Kidney glomerular epithelial cell (primary cell): Measurements from ENCODE around the gene RAB32.
A peak's percentile ranks its signal among the peaks of the same experiment; 100 is the strongest.
"Not testable (repeated sequence)": the region's sequence is repeated elsewhere in the genome, so short reads cannot be mapped to it uniquely, and the experiment has no call there.

Experiments used
- DNase-seq: peaks from one replicate; lab custom pipeline; 2025; lab: John Stamatoyannopoulos, UW

The RAB32 gene

GRCh38 chr6:146543211-146543939, at the start of gene RAB32:
Gene RAB32 (plus strand): TSS chr6:146543833. CDS start chr6:146543872, 39 bp downstream.
- peak; percentile 84 for DNase-seq

- DNase-seq: no peak
These were observed 45.3 kb upstream of the RAB32 start for GRCh38 chr6:146498309-146498708.

- DNase-seq: no peak
These were observed 40.5 kb upstream of the RAB32 start for GRCh38 chr6:146503096-146503495.

GRCh38 chr6:146515212-146515611, 28.4 kb upstream of the RAB32 start:
- DNase-seq: no peak

GRCh38 chr6:146526192-146526591, 17.4 kb upstream of the RAB32 start:
- no peak for DNase-seq

GRCh38 chr6:146532702-146533101, 10.9 kb upstream of the RAB32 start:
- DNase-seq: no peak

- DNase-seq: no peak
These were observed 787 bp upstream of the RAB32 start for GRCh38 chr6:146542881-146543210.

- peak; percentile 42 for DNase-seq
These were observed 445 bp downstream of the RAB32 start for GRCh38 chr6:146543940-146544615.

- DNase-seq: no peak
These were observed 1.1 kb downstream of the RAB32 start for GRCh38 chr6:146544616-146545182.

- DNase-seq: peak; percentile 58
These were observed 1.9 kb downstream of the RAB32 start for GRCh38 chr6:146545581-146545980.

GRCh38 chr6:146546443-146547043, 2.9 kb downstream of the RAB32 start:
- DNase-seq: peak; percentile 78

- no peak for DNase-seq
These were observed 4.3 kb downstream of the RAB32 start for GRCh38 chr6:146547889-146548288.

GRCh38 chr6:146548898-146549374, 5.3 kb downstream of the RAB32 start:
- no peak for DNase-seq

GRCh38 chr6:146550911-146551310, 7.3 kb downstream of the RAB32 start:
- DNase-seq: no peak

GRCh38 chr6:146551545-146551944, 7.9 kb downstream of the RAB32 start:
- no peak for DNase-seq

- DNase-seq: no peak
These were observed 9.9 kb downstream of the RAB32 start for GRCh38 chr6:146553377-146554135.

- DNase-seq: no peak
These were observed 17.0 kb downstream of the RAB32 start for GRCh38 chr6:146560607-146561006.

GRCh38 chr6:146566661-146567060, 23.0 kb downstream of the RAB32 start:
- not testable (repeated sequence) for DNase-seq

- DNase-seq: not testable (repeated sequence)
These were observed 25.0 kb downstream of the RAB32 start for GRCh38 chr6:146568619-146569018.

- no peak for DNase-seq
These were observed 30.6 kb downstream of the RAB32 start for GRCh38 chr6:146574211-146574610.

- no peak for DNase-seq
These were observed 34.4 kb downstream of the RAB32 start for GRCh38 chr6:146578054-146578453.

- DNase-seq: no peak
These were observed 38.3 kb downstream of the RAB32 start for GRCh38 chr6:146581968-146582367.
